GM18526 (cell line): ENCODE results near the gene IGSF8.

Experiments
- POLR2A ChIP-seq: IDR thresholded peaks from 3 replicates; pipeline ENCODE4 v1.6.1; 2011; ENCODE audit not compliant: insufficient read length; ENCODE audit errors: extremely low read depth

IGSF8 gene

GRCh38 chr1:160117300-160117699 lies 18.9 kb upstream of the IGSF8 start:
- no peak for TF ChIP-seq POLR2A

GRCh38 chr1:160116283-160117147 lies 18.1 kb upstream of the IGSF8 start:
- TF ChIP-seq POLR2A = no peak

GRCh38 chr1:160115545-160116282 lies 17.3 kb upstream of the IGSF8 start, which contains the start of gene ATP1A2:
Gene ATP1A2 (plus strand): TSS chr1:160115759. CDS start chr1:160115862, 103 bp downstream.
- no peak for TF ChIP-seq POLR2A

- TF ChIP-seq POLR2A = no peak
These were observed 15.7 kb upstream of the IGSF8 start for GRCh38 chr1:160114085-160114484.

- no peak for TF ChIP-seq POLR2A
These were observed 15.0 kb upstream of the IGSF8 start for GRCh38 chr1:160113407-160113806.

GRCh38 chr1:160112357-160112756 lies 13.9 kb upstream of the IGSF8 start:
- TF ChIP-seq POLR2A = no peak

- no peak for TF ChIP-seq POLR2A
These were observed 11.3 kb upstream of the IGSF8 start for GRCh38 chr1:160109686-160110085.

GRCh38 chr1:160108888-160109662 lies 10.7 kb upstream of the IGSF8 start:
- TF ChIP-seq POLR2A = no peak

GRCh38 chr1:160107512-160107911 lies 9.1 kb upstream of the IGSF8 start:
- no peak for TF ChIP-seq POLR2A

GRCh38 chr1:160105155-160105554 lies 6.7 kb upstream of the IGSF8 start:
- no peak for TF ChIP-seq POLR2A

GRCh38 chr1:160104486-160104885 lies 6.1 kb upstream of the IGSF8 start:
- TF ChIP-seq POLR2A = no peak

- TF ChIP-seq POLR2A = no peak
These were observed 5.4 kb upstream of the IGSF8 start for GRCh38 chr1:160103658-160104408.

- no peak for TF ChIP-seq POLR2A
These were observed 3.5 kb upstream of the IGSF8 start for GRCh38 chr1:160101717-160102522.
